Measurements from ENCODE around the gene KLF12.

KLF12 gene

GRCh38 chr13:74134777-74135325 lies 647 bp upstream of the KLF12 start:
- FAIRE-seq = no peak

- FAIRE-seq = no peak
Measured at GRCh38 chr13:74133657-74134201, 475 bp downstream of the KLF12 start.

- no peak for FAIRE-seq
Measured at GRCh38 chr13:74132776-74133656, 1.2 kb downstream of the KLF12 start.

GRCh38 chr13:74132152-74132775 lies 1.9 kb downstream of the KLF12 start:
- FAIRE-seq = no peak

- no peak for FAIRE-seq
Measured at GRCh38 chr13:74131227-74131626, 3.0 kb downstream of the KLF12 start.

GRCh38 chr13:74129500-74130191 lies 4.6 kb downstream of the KLF12 start:
- FAIRE-seq = no peak

GRCh38 chr13:74128156-74128767 lies 5.9 kb downstream of the KLF12 start:
- no peak for FAIRE-seq

- peak; percentile 49 for FAIRE-seq
Measured at GRCh38 chr13:74118328-74118727, 15.9 kb downstream of the KLF12 start.

GRCh38 chr13:74117207-74117705 lies 16.9 kb downstream of the KLF12 start:
- no peak for FAIRE-seq

GRCh38 chr13:74115133-74115532 lies 19.1 kb downstream of the KLF12 start:
- FAIRE-seq = no peak

GRCh38 chr13:74114641-74115040 lies 19.6 kb downstream of the KLF12 start:
- no peak for FAIRE-seq

- FAIRE-seq = no peak
Measured at GRCh38 chr13:74114202-74114601, 20.0 kb downstream of the KLF12 start.

GRCh38 chr13:74111901-74112824 lies 22.0 kb downstream of the KLF12 start:
- no peak for FAIRE-seq

GRCh38 chr13:74111399-74111798 lies 22.8 kb downstream of the KLF12 start:
- no peak for FAIRE-seq

- no peak for FAIRE-seq
Measured at GRCh38 chr13:74110053-74110452, 24.2 kb downstream of the KLF12 start.

- no peak for FAIRE-seq
Measured at GRCh38 chr13:74107598-74107997, 26.6 kb downstream of the KLF12 start.

- no peak for FAIRE-seq
Measured at GRCh38 chr13:74105871-74106270, 28.3 kb downstream of the KLF12 start.

GRCh38 chr13:74104661-74105275 lies 29.4 kb downstream of the KLF12 start:
- no peak for FAIRE-seq

GRCh38 chr13:74103970-74104555 lies 30.1 kb downstream of the KLF12 start:
- FAIRE-seq = no peak

GRCh38 chr13:74103196-74103595 lies 31.0 kb downstream of the KLF12 start:
- no peak for FAIRE-seq
